ENCODE data around the gene PITPNC1. TPM values are rescaled to one million over a fixed set of nuclear protein-coding genes. Genes with fewer than 3 reads are reported as not detected.
A peak's percentile ranks its signal among the peaks of the same experiment; 100 is the strongest.

Gene PITPNC1
- total RNA-seq, 1 donor from 2014 or later = 21.5 TPM

- TF ChIP-seq CTCF (conservative IDR thresholded peaks at IDR 0.05) = no peak
- Mint-ChIP-seq H3K4me3 (peak overlapping the region; percentile 92), H3K36me3 (ENCODE audit: low read depth) (peaks cover 7% of the 10 kb centered on the region), H3K27me3 (ENCODE audit: low read depth) (no peaks in the 10 kb centered on the region), H3K4me1 (peaks cover 24% of the 10 kb centered on the region), H3K27ac (ENCODE audit: unreplicated experiment) (no peak overlapping the region), H3K9me3 (no peaks in the 10 kb centered on the region)
- DNase-seq (ENCODE audit: low read depth, low spot score) = no peak
These were observed 2.0 kb upstream of the PITPNC1 start for GRCh38 chr17:67375054-67375427.

GRCh38 chr17:67375716-67376115 lies 1.4 kb upstream of the PITPNC1 start:
- no peak overlapping the region for H3K27ac Mint-ChIP-seq (ENCODE audit: unreplicated experiment)
- peak overlapping the region; percentile 92 for H3K4me3 Mint-ChIP-seq
- H3K36me3 Mint-ChIP-seq (ENCODE audit: low read depth) = peaks cover 7% of the 10 kb centered on the region
- H3K9me3 Mint-ChIP-seq = no peaks in the 10 kb centered on the region
- DNase-seq (ENCODE audit: low read depth, low spot score) = no peak
- no peaks in the 10 kb centered on the region for H3K27me3 Mint-ChIP-seq (ENCODE audit: low read depth)
- no peak for TF ChIP-seq CTCF (conservative IDR thresholded peaks at IDR 0.05)
- peaks cover 24% of the 10 kb centered on the region for H3K4me1 Mint-ChIP-seq

- DNase-seq (ENCODE audit: low read depth, low spot score) = no peak
- Mint-ChIP-seq H3K4me1 (peaks cover 24% of the 10 kb centered on the region), H3K27me3 (ENCODE audit: low read depth) (no peaks in the 10 kb centered on the region), H3K4me3 (peak overlapping the region; percentile 92), H3K27ac (ENCODE audit: unreplicated experiment) (peak overlapping the region; percentile 95), H3K36me3 (ENCODE audit: low read depth) (peaks cover 7% of the 10 kb centered on the region), H3K9me3 (no peaks in the 10 kb centered on the region)
- no peak for TF ChIP-seq CTCF (conservative IDR thresholded peaks at IDR 0.05)
These were observed 705 bp upstream of the PITPNC1 start for GRCh38 chr17:67376415-67376736.

- Mint-ChIP-seq H3K27me3 (ENCODE audit: low read depth) (no peaks in the 10 kb centered on the region), H3K36me3 (ENCODE audit: low read depth) (peaks cover 7% of the 10 kb centered on the region), H3K27ac (ENCODE audit: unreplicated experiment) (peak overlapping the region; percentile 81), H3K4me3 (peak overlapping the region; percentile 91), H3K4me1 (peaks cover 24% of the 10 kb centered on the region), H3K9me3 (no peaks in the 10 kb centered on the region)
- peak; percentile 47 for DNase-seq (ENCODE audit: low read depth, low spot score)
- peak; percentile 36 for TF ChIP-seq CTCF (conservative IDR thresholded peaks at IDR 0.05)
These were observed 690 bp downstream of the PITPNC1 start for GRCh38 chr17:67377488-67378453.

- Mint-ChIP-seq H3K4me3 (peak overlapping the region; percentile 95), H3K36me3 (ENCODE audit: low read depth) (peaks cover 7% of the 10 kb centered on the region), H3K27me3 (ENCODE audit: low read depth) (no peaks in the 10 kb centered on the region), H3K4me1 (peaks cover 24% of the 10 kb centered on the region), H3K27ac (ENCODE audit: unreplicated experiment) (peak overlapping the region; percentile 58), H3K9me3 (no peaks in the 10 kb centered on the region)
- peak; percentile 84 for TF ChIP-seq CTCF (conservative IDR thresholded peaks at IDR 0.05)
- peak; percentile 82 for DNase-seq (ENCODE audit: low read depth, low spot score)
These were observed 1.6 kb downstream of the PITPNC1 start for GRCh38 chr17:67378454-67379250.

Measured in neural crest cell (in vitro differentiated cells).